ENCODE data around the gene MMAB. TPM values are rescaled to one million over a fixed set of nuclear protein-coding genes. Genes with fewer than 3 reads are reported as not detected.

MMAB gene
- total RNA-seq, 2 experiments from 2014 or later = 42.8 to 44.3 TPM

GRCh38 chr12:109567296-109567695 is 6.0 kb downstream of the MMAB start:
- Mint-ChIP-seq H3K27me3 (ENCODE audit: low read depth) (no peaks in the 10 kb centered on the region), H3K27ac (no peak overlapping the region), H3K36me3 (ENCODE audit: low read depth) (peaks cover 23% of the 10 kb centered on the region), H3K4me3 (no peak overlapping the region), H3K4me1 (ENCODE audit: low read depth) (peaks cover 4% of the 10 kb centered on the region), H3K9me3 (ENCODE audit: insufficient read depth) (no peaks in the 10 kb centered on the region)
- ATAC-seq (no peak), DNase-seq (no peak)
- ChIA-PET CTCF (no interaction called here), POLR2A (no interaction called here)

GRCh38 chr12:109566424-109566823 is 6.9 kb downstream of the MMAB start:
- H3K4me1 Mint-ChIP-seq (ENCODE audit: low read depth) = peaks cover 4% of the 10 kb centered on the region
- CTCF ChIA-PET = no interaction called here
- no peak overlapping the region for H3K4me3 Mint-ChIP-seq
- DNase-seq (no peak), ATAC-seq (peak; percentile 28)
- peaks cover 4% of the 10 kb centered on the region for H3K9me3 Mint-ChIP-seq (ENCODE audit: insufficient read depth)
- POLR2A ChIA-PET = no interaction called here
- no peaks in the 10 kb centered on the region for H3K27me3 Mint-ChIP-seq (ENCODE audit: low read depth)
- H3K36me3 Mint-ChIP-seq (ENCODE audit: low read depth) = peaks cover 31% of the 10 kb centered on the region
- no peak overlapping the region for H3K27ac Mint-ChIP-seq

- CTCF ChIA-PET = interaction anchor here (2.2 kb wide), 1 partner anchor 45 kb away, joined by 5 read pairs; no protein-coding TSS in a partner anchor
- Mint-ChIP-seq H3K4me1 (ENCODE audit: low read depth) (no peaks in the 10 kb centered on the region), H3K27ac (no peak overlapping the region), H3K4me3 (no peak overlapping the region), H3K27me3 (ENCODE audit: low read depth) (no peaks in the 10 kb centered on the region), H3K36me3 (ENCODE audit: low read depth) (peaks cover 27% of the 10 kb centered on the region), H3K9me3 (ENCODE audit: insufficient read depth) (peaks cover 4% of the 10 kb centered on the region)
- no peak for DNase-seq
- no peak for ATAC-seq
- POLR2A ChIA-PET = no interaction called here
These were observed 9.7 kb downstream of the MMAB start for GRCh38 chr12:109563291-109564284.

GRCh38 chr12:109562871-109563270 is 10.4 kb downstream of the MMAB start:
- Mint-ChIP-seq H3K9me3 (ENCODE audit: insufficient read depth) (peaks cover 4% of the 10 kb centered on the region), H3K27me3 (ENCODE audit: low read depth) (no peaks in the 10 kb centered on the region), H3K4me3 (no peak overlapping the region), H3K36me3 (ENCODE audit: low read depth) (peaks cover 27% of the 10 kb centered on the region), H3K27ac (no peak overlapping the region), H3K4me1 (ENCODE audit: low read depth) (no peaks in the 10 kb centered on the region)
- DNase-seq (no peak), ATAC-seq (no peak)
- CTCF ChIA-PET = no interaction called here
- POLR2A ChIA-PET = no interaction called here

GRCh38 chr12:109561711-109562030 is 11.6 kb downstream of the MMAB start:
- no peaks in the 10 kb centered on the region for H3K4me1 Mint-ChIP-seq (ENCODE audit: low read depth)
- H3K27me3 Mint-ChIP-seq (ENCODE audit: low read depth) = no peaks in the 10 kb centered on the region
- POLR2A ChIA-PET = no interaction called here
- no peak for ATAC-seq
- no peak for DNase-seq
- H3K4me3 Mint-ChIP-seq = no peak overlapping the region
- peaks cover 25% of the 10 kb centered on the region for H3K36me3 Mint-ChIP-seq (ENCODE audit: low read depth)
- H3K27ac Mint-ChIP-seq = no peak overlapping the region
- H3K9me3 Mint-ChIP-seq (ENCODE audit: insufficient read depth) = peaks cover 4% of the 10 kb centered on the region
- CTCF ChIA-PET = no interaction called here

GRCh38 chr12:109560867-109561710 is 12.2 kb downstream of the MMAB start:
- H3K4me3 Mint-ChIP-seq = no peak overlapping the region
- H3K36me3 Mint-ChIP-seq (ENCODE audit: low read depth) = peaks cover 23% of the 10 kb centered on the region

GRCh38 chr12:109559601-109560000 is 13.7 kb downstream of the MMAB start:
- H3K36me3 Mint-ChIP-seq (ENCODE audit: low read depth) = peaks cover 23% of the 10 kb centered on the region
- ChIA-PET CTCF (no interaction called here), POLR2A (interaction anchor here (0.9 to 1.0 kb wide), 2 partner anchors 8 to 15 kb away, joined by 3 to 4 read pairs; no protein-coding TSS in a partner anchor)
- no peak overlapping the region for H3K27ac Mint-ChIP-seq
- no peak overlapping the region for H3K4me3 Mint-ChIP-seq
- DNase-seq = no peak
- peaks cover 4% of the 10 kb centered on the region for H3K9me3 Mint-ChIP-seq (ENCODE audit: insufficient read depth)
- H3K27me3 Mint-ChIP-seq (ENCODE audit: low read depth) = no peaks in the 10 kb centered on the region
- ATAC-seq = no peak
- no peaks in the 10 kb centered on the region for H3K4me1 Mint-ChIP-seq (ENCODE audit: low read depth)

More at GRCh38 chr12:109560867-109561710, 12.2 kb downstream of the MMAB start:
- no peak for DNase-seq
- Mint-ChIP-seq H3K27me3 (ENCODE audit: low read depth) (no peaks in the 10 kb centered on the region), H3K27ac (no peak overlapping the region), H3K9me3 (ENCODE audit: insufficient read depth) (peaks cover 4% of the 10 kb centered on the region), H3K4me1 (ENCODE audit: low read depth) (no peaks in the 10 kb centered on the region)
- ChIA-PET POLR2A (no interaction called here), CTCF (no interaction called here)
- ATAC-seq = no peak

GRCh38 chr12:109559200-109559505 is 14.2 kb downstream of the MMAB start:
- POLR2A ChIA-PET = no interaction called here
- Mint-ChIP-seq H3K27ac (no peak overlapping the region), H3K36me3 (ENCODE audit: low read depth) (peaks cover 21% of the 10 kb centered on the region), H3K9me3 (ENCODE audit: insufficient read depth) (peaks cover 4% of the 10 kb centered on the region), H3K4me3 (no peak overlapping the region), H3K27me3 (ENCODE audit: low read depth) (no peaks in the 10 kb centered on the region), H3K4me1 (ENCODE audit: low read depth) (no peaks in the 10 kb centered on the region)
- CTCF ChIA-PET = no interaction called here
- no peak for DNase-seq
- no peak for ATAC-seq

GRCh38 chr12:109558374-109559199 is 14.7 kb downstream of the MMAB start:
- no peak overlapping the region for H3K4me3 Mint-ChIP-seq
- DNase-seq (no peak), ATAC-seq (no peak)
- peaks cover 4% of the 10 kb centered on the region for H3K9me3 Mint-ChIP-seq (ENCODE audit: insufficient read depth)
- CTCF ChIA-PET = no interaction called here
- H3K27me3 Mint-ChIP-seq (ENCODE audit: low read depth) = no peaks in the 10 kb centered on the region
- no peak overlapping the region for H3K27ac Mint-ChIP-seq
- POLR2A ChIA-PET = no interaction called here
- H3K36me3 Mint-ChIP-seq (ENCODE audit: low read depth) = peaks cover 17% of the 10 kb centered on the region
- H3K4me1 Mint-ChIP-seq (ENCODE audit: low read depth) = no peaks in the 10 kb centered on the region

GRCh38 chr12:109557805-109558204 is 15.5 kb downstream of the MMAB start:
- Mint-ChIP-seq H3K27ac (no peak overlapping the region), H3K4me1 (ENCODE audit: low read depth) (no peaks in the 10 kb centered on the region), H3K36me3 (ENCODE audit: low read depth) (peaks cover 13% of the 10 kb centered on the region), H3K4me3 (no peak overlapping the region), H3K9me3 (ENCODE audit: insufficient read depth) (peaks cover 4% of the 10 kb centered on the region), H3K27me3 (ENCODE audit: low read depth) (no peaks in the 10 kb centered on the region)
- ATAC-seq (no peak), DNase-seq (no peak)
- POLR2A ChIA-PET = no interaction called here
- CTCF ChIA-PET = no interaction called here

GRCh38 chr12:109557200-109557599 is 16.1 kb downstream of the MMAB start:
- CTCF ChIA-PET = no interaction called here
- DNase-seq (no peak), ATAC-seq (no peak)
- peaks cover 4% of the 10 kb centered on the region for H3K9me3 Mint-ChIP-seq (ENCODE audit: insufficient read depth)
- H3K4me3 Mint-ChIP-seq = no peak overlapping the region
- POLR2A ChIA-PET = no interaction called here
- no peak overlapping the region for H3K27ac Mint-ChIP-seq
- H3K4me1 Mint-ChIP-seq (ENCODE audit: low read depth) = no peaks in the 10 kb centered on the region
- H3K27me3 Mint-ChIP-seq (ENCODE audit: low read depth) = no peaks in the 10 kb centered on the region
- H3K36me3 Mint-ChIP-seq (ENCODE audit: low read depth) = peaks cover 8% of the 10 kb centered on the region
